Superior temporal gyrus (tissue), 1 donor: ENCODE results near the gene ME2.
A peak's percentile ranks its signal among the peaks of the same experiment; 100 is the strongest.
"Not testable (repeated sequence)": the region's sequence is repeated elsewhere in the genome, so short reads cannot be mapped to it uniquely, and the experiment has no call there.

Experiments
- DNase-seq: peaks from one replicate; pipeline ENCODE4 v3.0.0-alpha.2; 2016; ENCODE audit errors: extremely low spot score

Gene ME2

GRCh38 chr18:50878345-50879301 lies at the start of gene ME2:
TSS of gene ME2 (plus strand) at chr18:50879118. CDS start at chr18:50895821, 16,703 bp downstream.
- DNase-seq, result peak; percentile 93

- DNase-seq, result no peak
Measured at GRCh38 chr18:50829644-50830043, 49.3 kb upstream of the ME2 start.

GRCh38 chr18:50830544-50830943 lies 48.4 kb upstream of the ME2 start:
- DNase-seq, result no peak

GRCh38 chr18:50832754-50833153 lies 46.2 kb upstream of the ME2 start:
- DNase-seq, result no peak

GRCh38 chr18:50833496-50833895 lies 45.4 kb upstream of the ME2 start:
- DNase-seq, result not testable (repeated sequence)

GRCh38 chr18:50836521-50836957 lies 42.4 kb upstream of the ME2 start:
- DNase-seq, result no peak

- DNase-seq, result no peak
Measured at GRCh38 chr18:50839341-50839740, 39.6 kb upstream of the ME2 start.

- DNase-seq, result no peak
Measured at GRCh38 chr18:50839996-50840395, 38.9 kb upstream of the ME2 start.

GRCh38 chr18:50842846-50843245 lies 36.1 kb upstream of the ME2 start:
- no peak for DNase-seq

GRCh38 chr18:50844554-50844953 lies 34.4 kb upstream of the ME2 start:
- DNase-seq, result no peak

- DNase-seq, result no peak
Measured at GRCh38 chr18:50844960-50845359, 34.0 kb upstream of the ME2 start.

- DNase-seq, result peak; percentile 24
Measured at GRCh38 chr18:50847192-50847591, 31.7 kb upstream of the ME2 start.

GRCh38 chr18:50848061-50848551 lies 30.8 kb upstream of the ME2 start:
- no peak for DNase-seq

- DNase-seq, result no peak
Measured at GRCh38 chr18:50848991-50849390, 29.9 kb upstream of the ME2 start.

GRCh38 chr18:50849419-50849821 lies 29.5 kb upstream of the ME2 start:
- DNase-seq, result no peak

- DNase-seq, result no peak
Measured at GRCh38 chr18:50850307-50851065, 28.4 kb upstream of the ME2 start.

GRCh38 chr18:50853863-50854271 lies 25.1 kb upstream of the ME2 start:
- no peak for DNase-seq

- DNase-seq, result no peak
Measured at GRCh38 chr18:50855976-50856757, 22.8 kb upstream of the ME2 start.

GRCh38 chr18:50857166-50857565 lies 21.8 kb upstream of the ME2 start:
- not testable (repeated sequence) for DNase-seq

GRCh38 chr18:50857694-50858093 lies 21.2 kb upstream of the ME2 start:
- no peak for DNase-seq

GRCh38 chr18:50859793-50860555 lies 18.9 kb upstream of the ME2 start:
- DNase-seq, result no peak
